ENCODE data around the gene ADGRG4.

Gene ADGRG4

GRCh38 chrX:136295380-136295779, 5.4 kb upstream of the ADGRG4 start:
- no peak overlapping the region for H3K4me3 ChIP-seq (replicated peaks; ENCODE audit: low read depth, low read length)
- no peak for TF ChIP-seq CTCF (IDR thresholded peaks at IDR 0.05; ENCODE audit: low read depth, low read length, missing control alignments)
- DNase-seq (ENCODE audit: extremely low read depth, low read depth) = no peak

- TF ChIP-seq CTCF (IDR thresholded peaks at IDR 0.05; ENCODE audit: low read depth, low read length, missing control alignments) = no peak
- no peak for DNase-seq (ENCODE audit: extremely low read depth, low read depth)
- no peak overlapping the region for H3K4me3 ChIP-seq (replicated peaks; ENCODE audit: low read depth, low read length)
Observed at GRCh38 chrX:136303041-136303440, 2.3 kb downstream of the ADGRG4 start.

- no peak for TF ChIP-seq CTCF (IDR thresholded peaks at IDR 0.05; ENCODE audit: low read depth, low read length, missing control alignments)
- no peak overlapping the region for H3K4me3 ChIP-seq (replicated peaks; ENCODE audit: low read depth, low read length)
- DNase-seq (ENCODE audit: extremely low read depth, low read depth) = no peak
Observed at GRCh38 chrX:136304493-136304892, 3.7 kb downstream of the ADGRG4 start.

- TF ChIP-seq CTCF (IDR thresholded peaks at IDR 0.05; ENCODE audit: low read depth, low read length, missing control alignments) = no peak
- no peak overlapping the region for H3K4me3 ChIP-seq (replicated peaks; ENCODE audit: low read depth, low read length)
Observed at GRCh38 chrX:136306182-136306581, 5.4 kb downstream of the ADGRG4 start.

GRCh38 chrX:136307471-136307870, 6.7 kb downstream of the ADGRG4 start:
- no peak overlapping the region for H3K4me3 ChIP-seq (replicated peaks; ENCODE audit: low read depth, low read length)
- DNase-seq (ENCODE audit: extremely low read depth, low read depth) = no peak
- no peak for TF ChIP-seq CTCF (IDR thresholded peaks at IDR 0.05; ENCODE audit: low read depth, low read length, missing control alignments)

More at GRCh38 chrX:136306182-136306581, 5.4 kb downstream of the ADGRG4 start:
- no peak for DNase-seq (ENCODE audit: extremely low read depth, low read depth)

GRCh38 chrX:136310411-136310810, 9.6 kb downstream of the ADGRG4 start:
- H3K4me3 ChIP-seq (replicated peaks; ENCODE audit: low read depth, low read length) = no peak overlapping the region
- no peak for TF ChIP-seq CTCF (IDR thresholded peaks at IDR 0.05; ENCODE audit: low read depth, low read length, missing control alignments)
- DNase-seq (ENCODE audit: extremely low read depth, low read depth) = peak; percentile 25

GRCh38 chrX:136318156-136318555, 17.4 kb downstream of the ADGRG4 start:
- no peak for DNase-seq (ENCODE audit: extremely low read depth, low read depth)
- H3K4me3 ChIP-seq (replicated peaks; ENCODE audit: low read depth, low read length) = no peak overlapping the region
- TF ChIP-seq CTCF (IDR thresholded peaks at IDR 0.05; ENCODE audit: low read depth, low read length, missing control alignments) = no peak
